ENCODE measurements around the gene NKAIN4.
"Not testable (repeated sequence)": the region's sequence is repeated elsewhere in the genome, so short reads cannot be mapped to it uniquely, and the experiment has no call there.

Gene NKAIN4

GRCh38 chr20:63257629-63258028 lies 3.4 kb upstream of the NKAIN4 start:
- DNase-seq (ENCODE audit: low read depth in 2 of 2) = no peak

GRCh38 chr20:63256954-63257353 lies 2.7 kb upstream of the NKAIN4 start:
- no peak for DNase-seq (ENCODE audit: low read depth in 2 of 2)

GRCh38 chr20:63255931-63256704 lies 1.9 kb upstream of the NKAIN4 start:
- no peak for DNase-seq (ENCODE audit: low read depth in 2 of 2)

GRCh38 chr20:63254606-63255384 lies 532 bp upstream of the NKAIN4 start:
- no peak for DNase-seq (ENCODE audit: low read depth in 2 of 2)

- no peak for DNase-seq (ENCODE audit: low read depth in 2 of 2)
Measured at GRCh38 chr20:63253438-63254231, 628 bp downstream of the NKAIN4 start.

GRCh38 chr20:63253065-63253437 lies 1.2 kb downstream of the NKAIN4 start:
- DNase-seq (ENCODE audit: low read depth in 2 of 2) = no peak

GRCh38 chr20:63252284-63252711 lies 2.0 kb downstream of the NKAIN4 start:
- DNase-seq (ENCODE audit: low read depth in 2 of 2) = no peak

GRCh38 chr20:63251350-63251749 lies 2.9 kb downstream of the NKAIN4 start:
- not testable (repeated sequence) for DNase-seq (ENCODE audit: low read depth in 2 of 2)

GRCh38 chr20:63249891-63250290 lies 4.4 kb downstream of the NKAIN4 start:
- no peak for DNase-seq (ENCODE audit: low read depth in 2 of 2)

GRCh38 chr20:63248835-63249591 lies 5.2 kb downstream of the NKAIN4 start:
- DNase-seq (ENCODE audit: low read depth in 2 of 2) = no peak

GRCh38 chr20:63247671-63248228 lies 6.5 kb downstream of the NKAIN4 start:
- DNase-seq (ENCODE audit: low read depth in 2 of 2) = no peak

GRCh38 chr20:63246490-63247288 lies 7.6 kb downstream of the NKAIN4 start:
- DNase-seq (ENCODE audit: low read depth in 2 of 2) = no peak

- DNase-seq (ENCODE audit: low read depth in 2 of 2) = no peak
Measured at GRCh38 chr20:63244468-63244867, 9.8 kb downstream of the NKAIN4 start.

GRCh38 chr20:63243604-63244247 lies 10.5 kb downstream of the NKAIN4 start:
- no peak for DNase-seq (ENCODE audit: low read depth in 2 of 2)

- DNase-seq (ENCODE audit: low read depth in 2 of 2) = no peak
Measured at GRCh38 chr20:63242736-63243135, 11.5 kb downstream of the NKAIN4 start.

- no peak for DNase-seq (ENCODE audit: low read depth in 2 of 2)
Measured at GRCh38 chr20:63241272-63241671, 13.0 kb downstream of the NKAIN4 start.

GRCh38 chr20:63240004-63240403 lies 14.3 kb downstream of the NKAIN4 start:
- DNase-seq (ENCODE audit: low read depth in 2 of 2) = no peak

- no peak for DNase-seq (ENCODE audit: low read depth in 2 of 2)
Measured at GRCh38 chr20:63239431-63239830, 14.8 kb downstream of the NKAIN4 start.

GRCh38 chr20:63238514-63239125 lies 15.6 kb downstream of the NKAIN4 start:
- DNase-seq (ENCODE audit: low read depth in 2 of 2) = no peak

All from stimulated activated CD4-positive, alpha-beta T cell treated with anti-CD3 and anti-CD28 coated beads, Interleukin-12 subunit alpha, Interleukin-12 subunit beta, amount 100 ng/mL, for 24 hours (primary cell).